Measurements from ENCODE around the gene MRRF. TPM values are rescaled to one million over a fixed set of nuclear protein-coding genes. Genes with fewer than 3 reads are reported as not detected.

The MRRF gene
- total RNA-seq, 1 experiment from 2014 or later, result 45.7 TPM

DNA sequence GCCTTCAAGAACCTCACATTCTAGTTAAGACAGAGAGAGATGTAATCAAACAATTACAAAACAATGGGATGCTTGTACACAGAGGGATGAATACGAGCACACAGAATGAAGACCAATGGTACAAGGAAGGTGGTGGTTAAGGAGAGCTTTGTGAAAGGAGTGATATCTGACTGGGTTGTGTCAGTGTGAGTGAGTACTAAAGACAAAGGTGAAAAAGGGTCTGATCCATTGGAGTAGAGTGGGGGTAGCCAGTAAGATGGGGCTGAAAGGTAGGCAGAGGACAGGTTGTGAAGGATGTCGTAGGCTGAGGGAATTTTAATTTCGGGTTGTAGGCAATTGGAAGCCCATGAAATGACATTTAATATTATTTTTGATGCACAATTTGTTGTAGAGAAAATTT, 9.9 kb upstream of the MRRF start:
- no peak for DNase-seq
- H3K4me1 Mint-ChIP-seq (ENCODE audit: low read depth, unreplicated experiment), result no peaks in the 10 kb centered on the region
- H3K27ac Mint-ChIP-seq (ENCODE audit: unreplicated experiment), result no peak overlapping the region
- no TSS peak for BruUV-seq (replicated peaks)
- H3K4me3 Mint-ChIP-seq (ENCODE audit: low read depth, unreplicated experiment), result no peak overlapping the region
- H3K9me3 Mint-ChIP-seq (ENCODE audit: low read depth, unreplicated experiment), result no peaks in the 10 kb centered on the region
- H3K36me3 Mint-ChIP-seq (ENCODE audit: insufficient read depth, unreplicated experiment), result no peaks in the 10 kb centered on the region
- CTCF ChIA-PET, result interaction anchor here (0.5 kb wide), 1 partner anchor 83 kb away, joined by 6 read pairs; no protein-coding TSS in a partner anchor
- TF ChIP-seq, protein P1, sequence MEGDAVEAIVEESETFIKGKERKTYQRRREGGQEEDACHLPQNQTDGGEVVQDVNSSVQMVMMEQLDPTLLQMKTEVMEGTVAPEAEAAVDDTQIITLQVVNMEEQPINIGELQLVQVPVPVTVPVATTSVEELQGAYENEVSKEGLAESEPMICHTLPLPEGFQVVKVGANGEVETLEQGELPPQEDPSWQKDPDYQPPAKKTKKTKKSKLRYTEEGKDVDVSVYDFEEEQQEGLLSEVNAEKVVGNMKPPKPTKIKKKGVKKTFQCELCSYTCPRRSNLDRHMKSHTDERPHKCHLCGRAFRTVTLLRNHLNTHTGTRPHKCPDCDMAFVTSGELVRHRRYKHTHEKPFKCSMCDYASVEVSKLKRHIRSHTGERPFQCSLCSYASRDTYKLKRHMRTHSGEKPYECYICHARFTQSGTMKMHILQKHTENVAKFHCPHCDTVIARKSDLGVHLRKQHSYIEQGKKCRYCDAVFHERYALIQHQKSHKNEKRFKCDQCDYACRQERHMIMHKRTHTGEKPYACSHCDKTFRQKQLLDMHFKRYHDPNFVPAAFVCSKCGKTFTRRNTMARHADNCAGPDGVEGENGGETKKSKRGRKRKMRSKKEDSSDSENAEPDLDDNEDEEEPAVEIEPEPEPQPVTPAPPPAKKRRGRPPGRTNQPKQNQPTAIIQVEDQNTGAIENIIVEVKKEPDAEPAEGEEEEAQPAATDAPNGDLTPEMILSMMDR (IDR thresholded peaks at IDR 0.05; ENCODE audit: unreplicated experiment), result no peak
- intact Hi-C loops (cut with micrococcal nuclease; ENCODE audit: unreplicated experiment), result no loop called here
- H3K27me3 Mint-ChIP-seq (ENCODE audit: unreplicated experiment), result no peaks in the 10 kb centered on the region

DNA sequence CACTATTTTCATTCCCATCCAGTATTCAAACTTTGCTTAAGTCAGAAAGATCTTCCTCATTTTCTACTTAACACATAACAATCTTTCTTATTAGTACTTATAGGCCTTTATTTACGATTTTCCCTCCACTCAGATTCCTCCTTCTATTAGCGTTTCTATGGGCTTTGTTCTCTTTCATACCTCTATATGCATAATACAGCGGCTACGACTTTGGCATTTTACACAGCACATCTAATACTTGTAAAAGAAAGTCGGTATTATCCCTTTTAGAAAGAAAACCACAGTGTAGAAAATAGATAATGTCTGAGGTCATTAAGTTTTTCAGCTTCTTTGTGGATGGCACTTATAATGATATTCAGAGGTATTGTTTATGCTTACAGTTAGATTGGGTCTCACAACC, 8.5 kb upstream of the MRRF start:
- Mint-ChIP-seq H3K4me3 (ENCODE audit: low read depth, unreplicated experiment) (no peak overlapping the region), H3K36me3 (ENCODE audit: insufficient read depth, unreplicated experiment) (no peaks in the 10 kb centered on the region), H3K27ac (ENCODE audit: unreplicated experiment) (no peak overlapping the region), H3K4me1 (ENCODE audit: low read depth, unreplicated experiment) (no peaks in the 10 kb centered on the region), H3K27me3 (ENCODE audit: unreplicated experiment) (no peaks in the 10 kb centered on the region), H3K9me3 (ENCODE audit: low read depth, unreplicated experiment) (no peaks in the 10 kb centered on the region)
- DNase-seq, result no peak
- no TSS peak for BruUV-seq (replicated peaks)
- TF ChIP-seq, protein P1 (IDR thresholded peaks at IDR 0.05; ENCODE audit: unreplicated experiment), result no peak
- intact Hi-C loops (cut with micrococcal nuclease; ENCODE audit: unreplicated experiment), result no loop called here
- CTCF ChIA-PET, result no interaction called here

DNA sequence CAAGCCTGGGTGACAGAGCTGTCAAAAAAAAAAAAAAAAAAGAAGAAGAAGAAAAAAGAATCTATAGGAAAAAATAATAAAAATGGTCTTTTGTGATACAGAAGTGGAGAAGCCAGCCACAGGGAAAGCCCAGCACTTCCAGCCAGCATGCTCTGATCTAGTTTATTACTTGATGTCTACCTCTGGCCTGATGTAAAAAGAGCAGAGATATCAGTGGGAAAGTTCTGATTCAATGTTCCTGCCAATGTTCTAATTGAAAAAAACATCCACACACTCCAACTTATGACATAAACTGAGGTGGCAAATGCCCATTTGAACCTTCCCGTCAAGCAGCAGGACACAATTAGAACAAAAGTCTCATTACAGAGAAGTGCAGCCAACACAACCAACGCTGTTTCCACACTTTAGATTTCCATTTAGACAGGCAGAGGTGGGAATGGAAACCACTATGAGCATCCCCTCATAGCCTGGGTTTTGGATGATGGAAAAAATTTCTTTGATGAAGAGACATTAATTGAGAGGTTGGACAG, 5.7 kb upstream of the MRRF start:
- H3K4me3 Mint-ChIP-seq (ENCODE audit: low read depth, unreplicated experiment), result no peak overlapping the region
- peaks cover 2% of the 10 kb centered on the region for H3K36me3 Mint-ChIP-seq (ENCODE audit: insufficient read depth, unreplicated experiment)
- CTCF ChIA-PET, result no interaction called here
- no TSS peak for BruUV-seq (replicated peaks)
- intact Hi-C loops (cut with micrococcal nuclease; ENCODE audit: unreplicated experiment), result no loop called here
- DNase-seq, result no peak
- no peaks in the 10 kb centered on the region for H3K27me3 Mint-ChIP-seq (ENCODE audit: unreplicated experiment)
- H3K4me1 Mint-ChIP-seq (ENCODE audit: low read depth, unreplicated experiment), result peaks cover 20% of the 10 kb centered on the region
- TF ChIP-seq, protein P1 (IDR thresholded peaks at IDR 0.05; ENCODE audit: unreplicated experiment), result no peak
- H3K9me3 Mint-ChIP-seq (ENCODE audit: low read depth, unreplicated experiment), result no peaks in the 10 kb centered on the region
- no peak overlapping the region for H3K27ac Mint-ChIP-seq (ENCODE audit: unreplicated experiment)

DNA sequence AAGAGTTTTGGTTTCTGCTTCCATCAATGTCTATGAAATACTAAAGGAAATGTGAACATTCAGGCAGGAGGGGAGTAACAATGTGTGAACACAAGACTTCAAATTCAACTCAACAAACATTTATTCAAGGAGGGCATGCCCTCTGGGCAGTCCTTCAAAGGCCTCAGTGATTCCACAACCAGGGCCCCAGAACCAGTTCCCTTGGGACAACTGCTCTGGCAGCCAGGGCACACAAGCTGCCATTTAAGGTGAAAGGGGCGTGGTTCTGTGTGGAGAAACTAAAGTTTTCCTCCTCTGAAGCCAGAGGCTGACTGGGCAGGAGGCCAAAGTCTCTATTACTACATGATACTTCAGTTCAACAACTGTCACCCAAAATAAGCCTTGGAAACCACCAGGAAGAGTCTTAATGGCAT, 3.2 kb upstream of the MRRF start:
- CTCF ChIA-PET, result no interaction called here
- Mint-ChIP-seq H3K27ac (ENCODE audit: unreplicated experiment) (peak overlapping the region; percentile 22), H3K9me3 (ENCODE audit: low read depth, unreplicated experiment) (no peaks in the 10 kb centered on the region)

More for the DNA sequence above, 3.2 kb upstream of the MRRF start:
- intact Hi-C loops (cut with micrococcal nuclease; ENCODE audit: unreplicated experiment), result loop anchor here (10.0 kb wide), 1 partner anchor 117 kb away; no protein-coding TSS in a partner anchor
- BruUV-seq (replicated peaks), result no TSS peak
- Mint-ChIP-seq H3K4me1 (ENCODE audit: low read depth, unreplicated experiment) (peaks cover 28% of the 10 kb centered on the region), H3K36me3 (ENCODE audit: insufficient read depth, unreplicated experiment) (peaks cover 25% of the 10 kb centered on the region), H3K27me3 (ENCODE audit: unreplicated experiment) (no peaks in the 10 kb centered on the region), H3K4me3 (ENCODE audit: low read depth, unreplicated experiment) (no peak overlapping the region)
- peak; percentile 67 for DNase-seq
- TF ChIP-seq, protein P1 (IDR thresholded peaks at IDR 0.05; ENCODE audit: unreplicated experiment), result no peak

Data from Calu3 (cell line).